ENCODE results near the gene INPP5D.

INPP5D gene

GRCh38 chr2:233029321-233029720, 30.8 kb upstream of the INPP5D start:
- H4K20me1 ChIP-seq (ENCODE audit: insufficient read depth, low read length): no peaks in the 10 kb centered on the region
- no peaks in the 10 kb centered on the region for H3K4me1 ChIP-seq (ENCODE audit: low read length)
- H3K27ac ChIP-seq (ENCODE audit: low read length): no peak overlapping the region
- H3K27me3 ChIP-seq (ENCODE audit: low read depth, low read length): no peaks in the 10 kb centered on the region
- H3K36me3 ChIP-seq (replicated peaks; ENCODE audit: low read depth, low read length): no peaks in the 10 kb centered on the region
- no peak for TF ChIP-seq EZH2phosphoT487 (IDR thresholded peaks at IDR 0.05; ENCODE audit: low read depth)
- TF ChIP-seq CTCF (IDR thresholded peaks at IDR 0.05; ENCODE audit: low read depth, low read length): no peak
- no peak overlapping the region for H3K4me2 ChIP-seq (ENCODE audit: low read length)
- no peak overlapping the region for H3K9ac ChIP-seq (ENCODE audit: low read length)
- no peak overlapping the region for H2AFZ ChIP-seq (ENCODE audit: low read depth, low read length)
- no peaks in the 10 kb centered on the region for H3K9me3 ChIP-seq (ENCODE audit: insufficient read depth, low read length)
- no peak overlapping the region for H3K4me3 ChIP-seq (ENCODE audit: low read length)
- no peaks in the 10 kb centered on the region for H3K79me2 ChIP-seq (ENCODE audit: low read length)

GRCh38 chr2:233031556-233032500, 28.3 kb upstream of the INPP5D start:
- Histone ChIP-seq H3K36me3 (replicated peaks; ENCODE audit: low read depth, low read length) (no peaks in the 10 kb centered on the region), H3K27ac (ENCODE audit: low read length) (no peak overlapping the region), H3K9ac (ENCODE audit: low read length) (no peak overlapping the region), H3K27me3 (ENCODE audit: low read depth, low read length) (no peaks in the 10 kb centered on the region), H4K20me1 (ENCODE audit: insufficient read depth, low read length) (no peaks in the 10 kb centered on the region), H3K79me2 (ENCODE audit: low read length) (no peaks in the 10 kb centered on the region), H3K4me2 (ENCODE audit: low read length) (no peak overlapping the region), H3K9me3 (ENCODE audit: insufficient read depth, low read length) (no peaks in the 10 kb centered on the region), H3K4me3 (ENCODE audit: low read length) (no peak overlapping the region), H2AFZ (ENCODE audit: low read depth, low read length) (no peak overlapping the region), H3K4me1 (ENCODE audit: low read length) (no peaks in the 10 kb centered on the region)
- TF ChIP-seq CTCF (IDR thresholded peaks at IDR 0.05; ENCODE audit: low read depth, low read length): no peak
- no peak for TF ChIP-seq EZH2phosphoT487 (IDR thresholded peaks at IDR 0.05; ENCODE audit: low read depth)

GRCh38 chr2:233032551-233033320, 27.4 kb upstream of the INPP5D start, which contains the start of gene NEU2:
Gene NEU2, plus strand, starts transcription at chr2:233032672. Its CDS starts 0 bp downstream, at chr2:233032672.
- Histone ChIP-seq H3K4me3 (ENCODE audit: low read length) (no peak within 1 kb of the TSS), H3K27me3 (ENCODE audit: low read depth, low read length) (no peaks in the 10 kb centered on the region), H3K36me3 (replicated peaks; ENCODE audit: low read depth, low read length) (no peaks in the 10 kb centered on the region), H3K27ac (ENCODE audit: low read length) (no peak within 1 kb of the TSS), H3K9ac (ENCODE audit: low read length) (no peak within 1 kb of the TSS), H4K20me1 (ENCODE audit: insufficient read depth, low read length) (no peaks in the 10 kb centered on the region), H3K79me2 (ENCODE audit: low read length) (no peaks in the 10 kb centered on the region), H3K4me1 (ENCODE audit: low read length) (no peaks in the 10 kb centered on the region), H3K4me2 (ENCODE audit: low read length) (no peak within 1 kb of the TSS), H2AFZ (ENCODE audit: low read depth, low read length) (no peak within 1 kb of the TSS), H3K9me3 (ENCODE audit: insufficient read depth, low read length) (no peaks in the 10 kb centered on the region)
- TF ChIP-seq CTCF (IDR thresholded peaks at IDR 0.05; ENCODE audit: low read depth, low read length) (no peak), EZH2phosphoT487 (IDR thresholded peaks at IDR 0.05; ENCODE audit: low read depth) (no peak)

- Histone ChIP-seq H3K9me3 (ENCODE audit: insufficient read depth, low read length) (no peaks in the 10 kb centered on the region), H3K4me1 (ENCODE audit: low read length) (no peaks in the 10 kb centered on the region), H2AFZ (ENCODE audit: low read depth, low read length) (no peak overlapping the region), H3K9ac (ENCODE audit: low read length) (no peak overlapping the region), H4K20me1 (ENCODE audit: insufficient read depth, low read length) (no peaks in the 10 kb centered on the region), H3K27me3 (ENCODE audit: low read depth, low read length) (no peaks in the 10 kb centered on the region), H3K27ac (ENCODE audit: low read length) (no peak overlapping the region), H3K4me2 (ENCODE audit: low read length) (no peak overlapping the region), H3K36me3 (replicated peaks; ENCODE audit: low read depth, low read length) (no peaks in the 10 kb centered on the region), H3K4me3 (ENCODE audit: low read length) (no peak overlapping the region), H3K79me2 (ENCODE audit: low read length) (no peaks in the 10 kb centered on the region)
- TF ChIP-seq EZH2phosphoT487 (IDR thresholded peaks at IDR 0.05; ENCODE audit: low read depth) (no peak), CTCF (IDR thresholded peaks at IDR 0.05; ENCODE audit: low read depth, low read length) (no peak)
Measured at GRCh38 chr2:233033672-233034071, 26.5 kb upstream of the INPP5D start.

Data from OCI-LY3 (cell line).